Fibroblast of villous mesenchyme (primary cell): Measurements from ENCODE around the gene CARMIL1. TPM values are rescaled to one million over a fixed set of nuclear protein-coding genes. Genes with fewer than 3 reads are reported as not detected.
"Not testable (repeated sequence)": the region's sequence is repeated elsewhere in the genome, so short reads cannot be mapped to it uniquely, and the experiment has no call there.

Experiments used
- DNase-seq: peaks from one replicate; pipeline ENCODE4 v3.0.0-alpha.2; 2010; ENCODE audit warnings: low read depth
- H3K4me3 ChIP-seq: 2 replicates; pipeline ENCODE4 v1.5.1; 2011; ENCODE audit warnings: low read depth, mild to moderate bottlenecking, low read length
- CTCF ChIP-seq: IDR thresholded peaks from 2 replicates; pipeline ENCODE4 v1.5.1; 2012; ENCODE audit warnings: low read depth, mild to moderate bottlenecking, low read length; ENCODE audit not compliant: insufficient read depth
- total RNA-seq: library from RNA; depleted of rRNA; stranded (reverse); fragments of >200 nt; gene quantifications from 2 replicates; pipeline ENCODE4 v1.2.3, GENCODE V29; 2012

Gene CARMIL1
- total RNA-seq, 1 donor: 11.2 TPM

GRCh38 chr6:25579391-25579883 lies 300.3 kb downstream of the CARMIL1 start:
- no peak for TF ChIP-seq CTCF
- no peak for DNase-seq
- H3K4me3 ChIP-seq: no peak overlapping the region

GRCh38 chr6:25579902-25580495 lies 300.8 kb downstream of the CARMIL1 start:
- no peak for TF ChIP-seq CTCF
- no peak overlapping the region for H3K4me3 ChIP-seq
- no peak for DNase-seq

- TF ChIP-seq CTCF: no peak
- H3K4me3 ChIP-seq: no peak overlapping the region
- no peak for DNase-seq
Observed at GRCh38 chr6:25582101-25582500, 302.9 kb downstream of the CARMIL1 start.

- DNase-seq: no peak
Observed at GRCh38 chr6:25583099-25583498, 303.9 kb downstream of the CARMIL1 start.

GRCh38 chr6:25583906-25584305 lies 304.7 kb downstream of the CARMIL1 start:
- no peak for DNase-seq
- no peak overlapping the region for H3K4me3 ChIP-seq
- TF ChIP-seq CTCF: no peak

More at GRCh38 chr6:25583099-25583498, 303.9 kb downstream of the CARMIL1 start:
- no peak for TF ChIP-seq CTCF
- no peak overlapping the region for H3K4me3 ChIP-seq

GRCh38 chr6:25585225-25585624 lies 306.1 kb downstream of the CARMIL1 start:
- no peak for TF ChIP-seq CTCF
- no peak overlapping the region for H3K4me3 ChIP-seq

GRCh38 chr6:25586119-25586518 lies 306.9 kb downstream of the CARMIL1 start:
- not testable (repeated sequence) for H3K4me3 ChIP-seq, DNase-seq

More at GRCh38 chr6:25585225-25585624, 306.1 kb downstream of the CARMIL1 start:
- no peak for DNase-seq
